ENCODE results near the gene CCDC182. TPM values are rescaled to one million over a fixed set of nuclear protein-coding genes. Genes with fewer than 3 reads are reported as not detected.

The CCDC182 gene
- total RNA-seq, 1 experiment from 2014 or later, result not detected

GRCh38 chr17:57730026-57730701 lies 14.9 kb downstream of the CCDC182 start:
- no peak for DNase-seq
- Histone ChIP-seq H3K4me1 (no peaks in the 10 kb centered on the region), H3K36me3 (ENCODE audit: control insufficient read depth, insufficient read depth, low read length) (no peaks in the 10 kb centered on the region), H3K27me3 (replicated peaks; ENCODE audit: control insufficient read depth, insufficient read depth, low read length) (no peaks in the 10 kb centered on the region; the same call in 1 of the 2 replicates), H3K4me3 (ENCODE audit: low read depth, low read length) (no peak overlapping the region), H3K9me3 (no peaks in the 10 kb centered on the region)
- no peaks in the 10 kb centered on the region for H3K36me3 Mint-ChIP-seq (ENCODE audit: insufficient read depth, unreplicated experiment)
- H3K4me1 Mint-ChIP-seq (ENCODE audit: low read depth, unreplicated experiment), result no peaks in the 10 kb centered on the region
- no peak for TF ChIP-seq CTCF (IDR thresholded peaks at IDR 0.05; ENCODE audit: insufficient read depth in 1 of 2, low read depth in 1 of 2, low read length in 1 of 2, severe bottlenecking in 1 of 2, unreplicated experiment in 1 of 2)
- BruUV-seq (replicated peaks), result no TSS peak
- H3K27ac Mint-ChIP-seq (ENCODE audit: unreplicated experiment), result no peak overlapping the region
- peaks cover 26% of the 10 kb centered on the region for H3K27me3 Mint-ChIP-seq (ENCODE audit: insufficient read depth, unreplicated experiment)
- CTCF ChIA-PET, result no interaction called here
- intact Hi-C loops (cut with micrococcal nuclease; ENCODE audit: unreplicated experiment), result no loop called here
- H3K9me3 Mint-ChIP-seq (ENCODE audit: unreplicated experiment), result no peaks in the 10 kb centered on the region
- no peak overlapping the region for H3K4me3 Mint-ChIP-seq (ENCODE audit: unreplicated experiment)
- POLR2A ChIA-PET, result no interaction called here

GRCh38 chr17:57727630-57728175 lies 17.4 kb downstream of the CCDC182 start:
- no peak overlapping the region for H3K4me3 Mint-ChIP-seq (ENCODE audit: unreplicated experiment)
- ChIA-PET POLR2A (no interaction called here), CTCF (interaction anchor here (1.1 kb wide), 1 partner anchor 20 kb away, joined by 7 read pairs; no protein-coding TSS in a partner anchor)
- Histone ChIP-seq H3K9me3 (no peaks in the 10 kb centered on the region), H3K4me3 (ENCODE audit: low read depth, low read length) (no peak overlapping the region), H3K4me1 (no peaks in the 10 kb centered on the region), H3K36me3 (ENCODE audit: control insufficient read depth, insufficient read depth, low read length) (no peaks in the 10 kb centered on the region), H3K27me3 (replicated peaks; ENCODE audit: control insufficient read depth, insufficient read depth, low read length) (no peaks in the 10 kb centered on the region; the same call in 1 of the 2 replicates)
- no peaks in the 10 kb centered on the region for H3K36me3 Mint-ChIP-seq (ENCODE audit: insufficient read depth, unreplicated experiment)
- peak in 1 of 2 experiments; percentile 13 for TF ChIP-seq CTCF (IDR thresholded peaks at IDR 0.05; ENCODE audit: insufficient read depth in 1 of 2, low read depth in 1 of 2, low read length in 1 of 2, severe bottlenecking in 1 of 2, unreplicated experiment in 1 of 2)
- peaks cover 12% of the 10 kb centered on the region for H3K27me3 Mint-ChIP-seq (ENCODE audit: insufficient read depth, unreplicated experiment)
- no peak overlapping the region for H3K27ac Mint-ChIP-seq (ENCODE audit: unreplicated experiment)
- no peaks in the 10 kb centered on the region for H3K9me3 Mint-ChIP-seq (ENCODE audit: unreplicated experiment)
- no peaks in the 10 kb centered on the region for H3K4me1 Mint-ChIP-seq (ENCODE audit: low read depth, unreplicated experiment)
- no peak for DNase-seq
- no TSS peak for BruUV-seq (replicated peaks)
- intact Hi-C loops (cut with micrococcal nuclease; ENCODE audit: unreplicated experiment), result no loop called here

GRCh38 chr17:57726838-57727237 lies 18.3 kb downstream of the CCDC182 start:
- H3K4me3 Mint-ChIP-seq (ENCODE audit: unreplicated experiment), result no peak overlapping the region
- intact Hi-C loops (cut with micrococcal nuclease; ENCODE audit: unreplicated experiment), result no loop called here
- no peaks in the 10 kb centered on the region for H3K4me1 Mint-ChIP-seq (ENCODE audit: low read depth, unreplicated experiment)
- Histone ChIP-seq H3K4me1 (no peaks in the 10 kb centered on the region), H3K4me3 (ENCODE audit: low read depth, low read length) (no peak overlapping the region), H3K27me3 (replicated peaks; ENCODE audit: control insufficient read depth, insufficient read depth, low read length) (no peaks in the 10 kb centered on the region; the same call in 1 of the 2 replicates), H3K9me3 (no peaks in the 10 kb centered on the region), H3K36me3 (ENCODE audit: control insufficient read depth, insufficient read depth, low read length) (no peaks in the 10 kb centered on the region)
- no TSS peak for BruUV-seq (replicated peaks)
- no peak for DNase-seq
- ChIA-PET CTCF (interaction anchor here (0.6 to 0.9 kb wide), 2 partner anchors 24 to 749 kb away, joined by 3 read pairs; partner anchors contain the start of gene SCPEP1), POLR2A (no interaction called here)
- peaks cover 12% of the 10 kb centered on the region for H3K27me3 Mint-ChIP-seq (ENCODE audit: insufficient read depth, unreplicated experiment)
- H3K27ac Mint-ChIP-seq (ENCODE audit: unreplicated experiment), result no peak overlapping the region
- TF ChIP-seq CTCF (IDR thresholded peaks at IDR 0.05; ENCODE audit: insufficient read depth in 1 of 2, low read depth in 1 of 2, low read length in 1 of 2, severe bottlenecking in 1 of 2, unreplicated experiment in 1 of 2), result no peak
- H3K9me3 Mint-ChIP-seq (ENCODE audit: unreplicated experiment), result no peaks in the 10 kb centered on the region
- no peaks in the 10 kb centered on the region for H3K36me3 Mint-ChIP-seq (ENCODE audit: insufficient read depth, unreplicated experiment)

Measured in Caco-2 (cell line).